Heart left ventricle (tissue), 16 donors: ENCODE results near the gene CALCOCO1. TPM values are rescaled to one million over a fixed set of nuclear protein-coding genes. Genes with fewer than 3 reads are reported as not detected.
A peak's percentile ranks its signal among the peaks of the same experiment; 100 is the strongest.

Source experiments
- ATAC-seq, 4 donors: fragments of 200-7000 bp; cut with Tn5 transposase; one replicate each; pipeline ENCODE4 v1.9.1; 2020 to 2022; ENCODE audit warnings: moderate library complexity in 4 of 4, mild to moderate bottlenecking in 3 of 4, moderate number of reproducible peaks in 1 of 4
- DNase-seq, 5 donors: peaks; one replicate each; pipeline ENCODE4 v3.0.0-alpha.2; 2020
- H3K27ac ChIP-seq, 12 donors: fragments of 200-600 bp; sonication (generic) in 4 of 12; one replicate each; pipeline versions ENCODE4 v1.5.0 to v1.8.0; 2016 to 2022; ENCODE audit warnings: mild to moderate bottlenecking in 2 of 12
- H3K27me3 ChIP-seq, 9 donors: fragments of 200-600 bp; sonication (generic) in 2 of 9; one replicate each; pipeline versions ENCODE4 v1.5.1 to v1.8.0; 2016 to 2022; ENCODE audit warnings: mild to moderate bottlenecking in 3 of 9
- H3K36me3 ChIP-seq, 9 donors: fragments of 200-600 bp; sonication (generic) in 2 of 9; one replicate each; pipeline versions ENCODE4 v1.5.0 to v1.8.0; 2018 to 2022; ENCODE audit warnings: mild to moderate bottlenecking in 2 of 9
- H3K4me1 ChIP-seq, 12 donors: fragments of 200-600 bp; sonication (generic) in 4 of 12; one replicate each; pipeline versions ENCODE4 v1.5.0 to v1.8.0; 2016 to 2022; ENCODE audit warnings: mild to moderate bottlenecking in 3 of 12
- H3K4me3 ChIP-seq, 12 donors: fragments of 200-600 bp; sonication (generic) in 4 of 12; one replicate each; pipeline versions ENCODE4 v1.5.0 to v1.8.0; 2017 to 2022; ENCODE audit warnings: mild to moderate bottlenecking in 9 of 12, moderate library complexity in 4 of 12
- H3K9me3 ChIP-seq, 12 donors: fragments of 200-600 bp; sonication (generic) in 4 of 12; one replicate each; pipeline versions ENCODE4 v1.5.0 to v1.8.0; 2016 to 2022; ENCODE audit warnings: mild to moderate bottlenecking in 1 of 12
- CTCF ChIP-seq, 12 donors: fragments of 200-600 bp; sonication (generic) in 4 of 12; IDR thresholded peaks; one replicate each; pipeline versions ENCODE4 v1.5.0 to v1.8.0; 2018 to 2022; ENCODE audit warnings: antibody characterized with exemption in 12 of 12, mild to moderate bottlenecking in 5 of 12
- POLR2A ChIP-seq, 2 donors: fragments of 450-650 bp; IDR thresholded peaks; one replicate each; pipeline ENCODE4 v1.6.1; 2017; ENCODE audit warnings: antibody characterized with exemption in 2 of 2, mild to moderate bottlenecking in 2 of 2, moderate library complexity in 2 of 2
- WGBS, 4 donors: extraction: QIAGEN DNeasy Blood & Tissue Kit in 2 of 4; methylation state at CpG; one replicate each; pipeline versions ENCODE4 v1.1.5 to v1.1.7; 2013 to 2018; 5-methylcytosine and 5-hydroxymethylcytosine counted together
- intact Hi-C, 10 donors: fragments of 100-400 bp; cut with DNase I; formaldehyde crosslinking; loops; one replicate each; pipeline versions ENCODE4 v1.11.1 to v1.14.2; 2022
- polyA plus RNA-seq, 2 donors: library from polyadenylated mRNA; stranded (reverse); fragments of 200-250 nt; gene quantifications; one replicate each; pipeline ENCODE4 v1.2.3, GENCODE V29; 2013
- total RNA-seq, 9 donors: library from RNA; depleted of rRNA in 2 of 9; stranded (reverse); fragments of >200 nt in 2 of 9; fragmentation: NEBNext Ultra II Directional in 3 of 9; extraction: Animal tissue kit (Norgen Biotek cat#: 25700) in 3 of 9; gene quantifications; one replicate each; pipeline versions ENCODE4 v1.1.0 to v1.2.4, GENCODE V29; 2016 to 2023
- donor health status: ischemic (EF 13 %, LVEDD 7.1; RV severe dilation, severe dysfunction).
- donor health status: healthy with polysubstance abuse.
- donor health status: DM: no; HTN: yes; CAD: no.
- donor health status: DM: no; HTN: no; CAD: no.
- donor health status: ischemic (EF 25% LVEDD 6.9; RV normal size, moderate dysfunction).
- donor health status: ischemic (EF 25% LVEDD 5.7; RV mildly dilated, moderate dysfunction).
- donor health status: healthy.
- donor health status: DM: yes; HTN: yes; CAD: no.
- donor health status: ischemic (EF 35%, LVEDD 5.7; RV mildly dilated, moderate dysfunction).
- donor health status: nonischemic (EF 11% LVEDD 7.7; RV severe dilation, severe dysfunction).
- donor health status: DM: yes; HTN: yes; CAD: no.
- donor health status: PGD.
- donor health status: ischemic (EF 29% LVEDD 5.4; RV normal size, mild dysfunction).
- donor health status: nonischemic (EF 23%, LVEDD 6.1; RV moderate dilation, normal function).

Gene CALCOCO1
- total and polyA plus RNA-seq, 11 donors, result 86.7 to 352 (median 197) TPM

GRCh38 chr12:53750812-53751335 is 23.6 kb upstream of the CALCOCO1 start:
- Histone ChIP-seq H3K4me3 (peak overlapping the region; percentile 48 to 72 (median 62)), H3K4me1 (peaks cover 0 to 33% (median 18%) of the 10 kb centered on the region in 12 donors), H3K9me3 (no peaks in the 10 kb centered on the region), H3K36me3 (no peaks in the 10 kb centered on the region), H3K27me3 (peaks cover 0 to 73% (median 14%) of the 10 kb centered on the region in 9 donors), H3K27ac (peak overlapping the region in 8 of 12 donors; percentile 3 to 73 (median 57))
- TF ChIP-seq CTCF (IDR thresholded peaks at IDR 0.05) (no peak), POLR2A (IDR thresholded peaks at IDR 0.05) (no peak)
- ATAC-seq, result peak in 3 of 4 donors; percentile 19 to 23 (median 22)
- DNase-seq, result peak in 3 of 5 donors; percentile 31 to 52 (median 44)
- 3 to 9% (median 4%) methylated on average over 22 to 36 of the region's 36 CpGs for WGBS, 4 donors
- intact Hi-C loops, result loop anchor here in 2 of 10 donors (10.0 kb wide), 2 partner anchors 444 to 454 kb away; no protein-coding TSS in a partner anchor

- H3K36me3 ChIP-seq, result no peaks in the 10 kb centered on the region
- 56 to 68% (median 62%) methylated on average over 10 of the region's 10 CpGs for WGBS, 4 donors
- no peaks in the 10 kb centered on the region for H3K9me3 ChIP-seq
- TF ChIP-seq POLR2A (IDR thresholded peaks at IDR 0.05) (no peak), CTCF (IDR thresholded peaks at IDR 0.05) (no peak)
- ATAC-seq (no peak), DNase-seq (no peak)
- H3K4me1 ChIP-seq, result peaks cover 0 to 33% (median 18%) of the 10 kb centered on the region in 12 donors
- H3K27me3 ChIP-seq, result peaks cover 0 to 75% (median 14%) of the 10 kb centered on the region in 9 donors
- peak overlapping the region in 8 of 12 donors; percentile 48 to 72 (median 62) for H3K4me3 ChIP-seq
- intact Hi-C loops, result loop anchor here in 5 of 10 donors (5.0 to 10.0 kb wide), 5 partner anchors 203 to 455 kb away; no protein-coding TSS in a partner anchor
- no peak overlapping the region for H3K27ac ChIP-seq
Measured at GRCh38 chr12:53749986-53750811, 22.9 kb upstream of the CALCOCO1 start.

GRCh38 chr12:53748072-53748840 is 21.0 kb upstream of the CALCOCO1 start:
- DNase-seq (no peak), ATAC-seq (no peak)
- H3K4me1 ChIP-seq, result peaks cover 0 to 25% (median 17%) of the 10 kb centered on the region in 12 donors
- no peak for TF ChIP-seq POLR2A (IDR thresholded peaks at IDR 0.05)
- no peak for TF ChIP-seq CTCF (IDR thresholded peaks at IDR 0.05)
- intact Hi-C loops, result loop anchor here in 4 of 10 donors (5.0 to 10.0 kb wide), 3 partner anchors 201 to 213 kb away; no protein-coding TSS in a partner anchor
- H3K27me3 ChIP-seq, result peaks cover 0 to 71% (median 14%) of the 10 kb centered on the region in 9 donors
- H3K36me3 ChIP-seq, result no peaks in the 10 kb centered on the region
- WGBS, 4 donors, result 50 to 56% (median 52%) methylated on average over 22 of the region's 22 CpGs
- no peaks in the 10 kb centered on the region for H3K9me3 ChIP-seq
- H3K4me3 ChIP-seq, result no peak overlapping the region
- H3K27ac ChIP-seq, result no peak overlapping the region
